Natural killer cell (primary cell): ENCODE results near the gene SV2B. TPM values are rescaled to one million over a fixed set of nuclear protein-coding genes. Genes with fewer than 3 reads are reported as not detected.
A peak's percentile ranks its signal among the peaks of the same experiment; 100 is the strongest.

Source experiments
- ATAC-seq, 3 donors: fragments of 150-1000 bp in 2 of 3; fragments of 200-7000 bp in 1 of 3; cut with Tn5 transposase; 1 replicate in 1 of 3; 2 replicates in 2 of 3; pipeline ENCODE4 v1.10.0; 2021; ENCODE audit warnings: mild to moderate bottlenecking in 2 of 3, moderate library complexity in 2 of 3
- DNase-seq, 2 donors: peaks; one replicate each; pipeline versions ENCODE4 v3.0.0 to v3.0.0-alpha.2; 2013 to 2021; ENCODE audit warnings: mixed read lengths in 1 of 2
- H3K27ac ChIP-seq: one replicate; pipeline ENCODE4 v1.5.1; 2013; ENCODE audit warnings: mild to moderate bottlenecking, low read length
- H3K27me3 ChIP-seq: one replicate; pipeline ENCODE4 v1.6.1; 2013; ENCODE audit warnings: low read length; ENCODE audit not compliant: control insufficient read depth, insufficient read depth
- H3K36me3 ChIP-seq: one replicate; pipeline ENCODE4 v1.6.1; 2013; ENCODE audit warnings: low read length; ENCODE audit not compliant: control insufficient read depth, insufficient read depth
- H3K4me1 ChIP-seq: one replicate; pipeline ENCODE4 v1.6.1; 2013; ENCODE audit warnings: low read length; ENCODE audit not compliant: control insufficient read depth, insufficient read depth
- H3K4me3 ChIP-seq: one replicate; pipeline ENCODE4 v1.5.1; 2013; ENCODE audit warnings: low read length
- H3K9me3 ChIP-seq: one replicate; pipeline ENCODE4 v1.6.1; 2013; ENCODE audit warnings: low read length; ENCODE audit not compliant: control insufficient read depth, insufficient read depth
- H3K27ac Mint-ChIP-seq, 2 donors: one replicate each; pipeline ENCODE4 v1.8.0; 2022; ENCODE audit warnings: mild to moderate bottlenecking in 2 of 2, mixed read lengths in 2 of 2, moderate library complexity in 1 of 2
- H3K27me3 Mint-ChIP-seq, 2 donors: one replicate each; pipeline ENCODE4 v1.8.0; 2022; ENCODE audit warnings: low read depth in 2 of 2, mixed read lengths in 2 of 2
- H3K36me3 Mint-ChIP-seq: one replicate; pipeline ENCODE4 v1.8.0; 2022; ENCODE audit warnings: mixed read lengths
- H3K4me1 Mint-ChIP-seq, 2 donors: one replicate each; pipeline ENCODE4 v1.8.0; 2022; ENCODE audit warnings: mixed read lengths in 2 of 2
- H3K4me3 Mint-ChIP-seq: one replicate; pipeline ENCODE4 v1.8.0; 2022; ENCODE audit warnings: mild to moderate bottlenecking, moderate library complexity, mixed read lengths
- H3K9me3 Mint-ChIP-seq, 2 donors: one replicate each; pipeline ENCODE4 v1.8.0; 2022; ENCODE audit warnings: mixed read lengths in 2 of 2
- CTCF ChIP-seq: fragments of 200-600 bp; IDR thresholded peaks from one replicate; pipeline ENCODE4 v1.8.0; 2022; ENCODE audit warnings: antibody characterized with exemption
- WGBS: methylation state at CpG from one replicate; pipeline ENCODE4 v1.1.7; 2013; ENCODE audit warnings: missing lambda C conversion rate; ENCODE audit not compliant: insufficient coverage; 5-methylcytosine and 5-hydroxymethylcytosine counted together
- intact Hi-C: fragments of 100-400 bp; cut with micrococcal nuclease; formaldehyde crosslinking; loops from one replicate; pipeline ENCODE4 v1.14.2; 2022
- total RNA-seq, 4 donors: library from RNA; stranded (reverse); fragments of 120-200 nt in 1 of 4; gene quantifications; one replicate each; pipeline versions ENCODE4 v1.2.3 to v1.2.4, GENCODE V29; 2013 to 2022

The SV2B gene
- total RNA-seq, 3 donors from 2014 or later (not counting 1 experiment from before 2014, with no cell fraction given), result not detected

- intact Hi-C loops, result no loop called here
- no peaks in the 10 kb centered on the region for H3K36me3 ChIP-seq
- no peak for TF ChIP-seq CTCF
- no peak overlapping the region for H3K27ac ChIP-seq
- H3K4me1 Mint-ChIP-seq, result no peaks in the 10 kb centered on the region
- WGBS, result 83% methylated on average over 9 of the region's 9 CpGs
- H3K36me3 Mint-ChIP-seq, result no peaks in the 10 kb centered on the region
- no peak for DNase-seq
- no peak overlapping the region for H3K4me3 ChIP-seq
- no peaks in the 10 kb centered on the region for H3K9me3 Mint-ChIP-seq
- no peaks in the 10 kb centered on the region for H3K4me1 ChIP-seq
- no peak for ATAC-seq
- no peak overlapping the region for H3K27ac Mint-ChIP-seq
- H3K27me3 ChIP-seq, result no peaks in the 10 kb centered on the region
- H3K27me3 Mint-ChIP-seq, result peaks cover 20 to 48% of the 10 kb centered on the region in 2 donors
- H3K4me3 Mint-ChIP-seq, result no peak overlapping the region
- H3K9me3 ChIP-seq, result no peaks in the 10 kb centered on the region
Measured at GRCh38 chr15:91136386-91136923, 36.4 kb downstream of the SV2B start.

- Mint-ChIP-seq H3K27me3 (peaks cover 31 to 56% of the 10 kb centered on the region in 2 donors), H3K27ac (no peak overlapping the region), H3K9me3 (no peaks in the 10 kb centered on the region), H3K36me3 (no peaks in the 10 kb centered on the region), H3K4me3 (no peak overlapping the region), H3K4me1 (no peaks in the 10 kb centered on the region)
- DNase-seq, result no peak
- Histone ChIP-seq H3K4me3 (no peak overlapping the region), H3K27ac (no peak overlapping the region), H3K36me3 (no peaks in the 10 kb centered on the region), H3K9me3 (no peaks in the 10 kb centered on the region), H3K27me3 (peaks cover 2% of the 10 kb centered on the region), H3K4me1 (no peaks in the 10 kb centered on the region)
- intact Hi-C loops, result no loop called here
- 63% methylated on average over 1 of the region's 1 CpG for WGBS
- no peak for TF ChIP-seq CTCF
- ATAC-seq, result no peak
Measured at GRCh38 chr15:91140601-91141000, 40.5 kb downstream of the SV2B start.

DNA sequence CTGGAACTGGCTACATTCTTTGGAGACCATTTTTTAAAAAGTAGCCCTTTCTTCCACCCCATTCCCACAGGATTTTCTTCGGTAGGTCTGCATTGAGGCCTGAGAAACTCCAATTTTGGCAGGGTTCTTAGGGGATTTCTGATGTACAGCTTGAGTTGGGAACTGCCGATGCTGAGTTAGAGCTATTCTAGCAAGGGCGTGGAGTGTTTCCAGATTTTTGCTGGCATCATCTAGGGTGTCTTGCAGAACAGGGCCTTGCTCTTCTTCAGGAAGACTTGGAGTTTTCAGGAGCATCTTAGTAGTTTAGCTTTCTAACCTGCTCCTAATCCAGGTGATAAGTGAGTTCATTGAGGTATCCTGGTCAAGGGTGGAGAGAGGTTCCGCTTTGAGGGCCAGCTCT is 41.0 kb downstream of the SV2B start:
- Histone ChIP-seq H3K4me1 (no peaks in the 10 kb centered on the region), H3K9me3 (no peaks in the 10 kb centered on the region), H3K27ac (no peak overlapping the region), H3K27me3 (peaks cover 2% of the 10 kb centered on the region), H3K4me3 (no peak overlapping the region), H3K36me3 (no peaks in the 10 kb centered on the region)
- Mint-ChIP-seq H3K27ac (no peak overlapping the region), H3K4me3 (no peak overlapping the region), H3K36me3 (no peaks in the 10 kb centered on the region), H3K27me3 (peaks cover 33 to 56% of the 10 kb centered on the region in 2 donors), H3K9me3 (no peaks in the 10 kb centered on the region), H3K4me1 (no peaks in the 10 kb centered on the region)
- TF ChIP-seq CTCF, result no peak
- intact Hi-C loops, result no loop called here
- WGBS, result 90% methylated on average over 4 of the region's 4 CpGs
- DNase-seq (no peak), ATAC-seq (no peak)

DNA sequence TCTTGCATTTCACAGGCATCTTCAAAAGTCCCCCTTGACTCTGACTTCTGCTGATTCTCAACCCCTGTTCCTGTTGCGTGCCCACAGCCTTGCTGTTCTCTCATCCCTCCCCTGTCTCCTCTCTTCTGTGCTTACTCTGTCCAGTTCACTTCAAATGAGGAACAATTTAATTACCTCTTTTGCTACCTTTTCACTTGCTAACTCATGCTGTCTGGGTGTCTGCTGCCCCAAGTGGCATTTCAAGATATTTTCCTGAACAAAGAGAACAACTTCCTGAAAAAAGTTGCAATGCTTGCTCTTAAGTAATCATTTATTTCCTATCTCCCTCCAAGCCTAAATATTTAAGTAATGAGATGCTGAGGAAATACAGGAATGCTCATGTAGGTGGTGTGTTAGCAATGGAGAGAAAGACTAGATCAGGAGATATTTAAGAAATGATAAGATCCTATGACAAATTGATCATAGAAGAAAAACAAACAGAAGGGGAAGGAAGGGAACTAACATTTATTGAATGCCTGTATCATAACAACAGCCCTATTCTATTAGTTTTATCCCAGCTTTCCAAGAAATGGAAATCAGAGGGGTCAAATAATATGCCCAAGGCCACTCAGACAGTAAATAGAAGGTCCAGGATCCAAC is 42.2 kb downstream of the SV2B start:
- H3K36me3 ChIP-seq, result no peaks in the 10 kb centered on the region
- Mint-ChIP-seq H3K27ac (no peak overlapping the region), H3K36me3 (no peaks in the 10 kb centered on the region), H3K27me3 (peaks cover 42 to 59% of the 10 kb centered on the region in 2 donors), H3K4me3 (no peak overlapping the region), H3K4me1 (no peaks in the 10 kb centered on the region), H3K9me3 (no peaks in the 10 kb centered on the region)
- peaks cover 2% of the 10 kb centered on the region for H3K27me3 ChIP-seq
- 13% methylated on average over 1 of the region's 1 CpG for WGBS
- TF ChIP-seq CTCF, result peak; percentile 26
- DNase-seq (no peak), ATAC-seq (no peak)
- no peak overlapping the region for H3K4me3 ChIP-seq
- no peaks in the 10 kb centered on the region for H3K9me3 ChIP-seq
- no peaks in the 10 kb centered on the region for H3K4me1 ChIP-seq
- no peak overlapping the region for H3K27ac ChIP-seq
- intact Hi-C loops, result no loop called here
